ENCODE data around the gene FBXO17.

The FBXO17 gene

DNA sequence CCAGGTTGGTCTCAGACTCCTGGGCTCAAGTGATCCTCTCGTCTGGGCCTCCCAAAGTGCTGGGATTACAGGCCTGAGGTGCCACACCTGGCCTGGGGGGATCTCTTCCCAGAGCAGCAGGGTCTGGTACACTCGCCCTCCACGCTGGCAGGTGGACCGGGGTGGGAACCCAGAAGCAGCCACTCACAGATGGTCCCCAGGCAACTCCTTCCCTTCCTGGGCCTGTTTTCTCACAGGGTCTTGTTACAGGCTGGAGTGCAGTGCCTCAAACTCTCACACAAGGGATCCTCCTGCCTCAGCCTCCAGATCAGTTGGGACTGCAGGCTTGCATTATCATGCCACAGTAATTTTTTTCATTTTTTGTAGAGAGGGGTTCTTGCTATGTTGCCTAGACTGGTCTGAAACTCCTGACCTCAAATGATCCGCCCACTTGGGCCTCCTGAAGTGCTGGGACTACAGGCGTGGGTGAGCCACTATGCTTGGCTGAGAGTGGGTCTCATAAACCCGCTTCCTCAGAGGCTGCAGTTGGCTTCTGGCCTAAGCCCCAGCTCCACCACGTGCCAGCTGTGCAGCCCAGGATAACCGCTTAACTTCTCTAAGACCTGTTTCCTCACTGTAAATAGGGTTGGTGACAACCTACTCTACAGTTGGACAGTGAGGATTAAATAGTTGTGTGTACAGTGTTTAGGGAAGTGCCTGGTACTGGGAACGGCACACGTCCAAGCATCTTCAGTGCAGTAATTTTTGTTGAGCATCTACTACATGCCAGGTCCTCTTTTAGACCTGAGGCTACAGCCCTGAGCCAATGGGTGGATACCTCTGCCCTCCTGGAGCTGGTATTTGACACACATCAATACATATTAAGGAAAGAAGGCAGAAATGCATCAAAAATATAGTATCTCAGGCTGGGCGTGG is 62.7 kb downstream of the FBXO17 start:
- DNase-seq = no peak

DNA sequence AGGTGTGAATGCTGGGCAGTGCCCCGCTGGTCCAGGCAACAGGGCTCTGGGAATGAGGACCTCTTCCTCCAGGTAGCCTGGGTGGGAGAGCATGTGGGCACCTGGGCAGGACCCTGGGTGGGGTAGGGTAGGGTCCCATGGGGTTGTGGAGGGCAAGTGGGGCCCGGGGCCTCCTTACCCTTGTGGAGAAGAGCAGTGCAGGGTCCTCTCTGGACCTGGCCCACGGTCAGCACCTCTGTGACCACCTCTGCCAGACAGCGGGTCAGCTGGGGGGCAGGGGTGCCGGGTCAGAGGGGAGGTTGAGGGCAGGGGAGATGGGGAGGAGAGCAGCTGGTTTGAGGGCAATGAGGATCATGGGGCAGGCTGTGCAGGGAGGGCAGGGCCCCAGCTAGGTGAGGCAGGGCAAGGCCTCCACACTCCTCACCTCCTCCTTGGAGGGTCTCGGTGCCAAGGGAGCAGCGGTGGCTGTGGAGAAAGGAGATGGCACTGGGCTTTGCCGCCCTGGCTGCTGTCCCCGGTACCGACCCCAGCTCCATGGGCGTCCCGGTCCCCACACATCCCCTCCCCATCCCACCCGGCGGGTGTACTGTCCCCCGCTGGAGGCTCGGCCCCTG is 64.0 kb downstream of the FBXO17 start:
- no peak for DNase-seq

DNA sequence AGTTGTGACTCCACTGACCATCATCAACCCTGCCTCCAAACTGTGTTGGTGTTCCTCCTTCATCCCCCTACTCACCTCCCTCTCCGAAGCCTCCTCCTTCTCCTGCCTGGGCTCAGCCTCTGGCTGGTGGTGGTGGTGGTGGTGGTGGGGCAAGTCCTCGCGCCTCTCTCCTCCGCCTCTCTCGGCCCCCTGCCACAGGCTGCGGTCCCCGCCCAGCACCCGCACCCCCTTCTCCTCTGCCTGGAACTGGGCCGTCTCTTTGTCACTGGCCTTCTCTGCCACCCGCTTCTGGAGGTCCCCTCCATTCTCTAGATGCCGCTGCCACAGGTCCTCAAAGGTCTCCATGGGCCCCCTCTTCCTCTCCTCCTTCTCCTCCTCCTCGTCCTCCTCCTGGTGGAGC is 65.1 kb downstream of the FBXO17 start:
- no peak for DNase-seq

GRCh38 chr19:38908911-38909310 is 66.6 kb downstream of the FBXO17 start:
- DNase-seq = no peak

GRCh38 chr19:38907670-38908069 is 67.9 kb downstream of the FBXO17 start:
- DNase-seq = no peak

DNA sequence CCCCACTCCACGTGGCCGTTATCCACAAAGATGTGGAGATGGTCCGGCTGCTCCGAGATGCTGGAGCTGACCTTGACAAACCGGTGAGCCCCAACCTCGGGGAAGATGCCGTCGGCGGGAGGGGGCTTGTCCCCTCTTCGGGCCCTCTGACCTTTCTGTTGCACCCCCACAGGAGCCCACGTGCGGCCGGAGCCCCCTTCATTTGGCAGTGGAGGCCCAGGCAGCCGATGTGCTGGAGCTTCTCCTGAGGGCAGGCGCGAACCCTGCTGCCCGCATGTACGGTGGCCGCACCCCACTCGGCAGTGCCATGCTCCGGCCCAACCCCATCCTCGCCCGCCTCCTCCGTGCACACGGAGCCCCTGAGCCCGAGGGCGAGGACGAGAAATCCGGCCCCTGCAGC is 68.3 kb downstream of the FBXO17 start:
- no peak for DNase-seq

DNA sequence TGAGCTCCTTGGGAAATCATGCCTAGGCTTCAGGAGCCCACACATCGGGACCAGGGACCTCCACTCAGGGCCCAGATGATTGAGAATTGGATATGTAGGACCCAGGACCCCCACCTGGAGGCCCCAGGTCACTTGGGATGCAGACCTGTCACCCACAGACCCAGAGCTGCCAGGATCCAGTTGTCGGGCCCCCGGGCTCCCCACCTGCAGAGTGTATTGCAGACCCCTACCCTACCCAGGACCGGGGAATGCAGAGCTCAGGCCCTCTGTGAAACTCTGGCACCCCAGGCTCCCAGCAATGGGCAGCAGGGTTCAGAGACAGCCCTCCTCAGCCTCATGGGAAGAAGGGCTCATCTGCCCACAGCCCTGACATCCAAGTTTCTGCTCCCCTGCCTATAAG is 69.9 kb downstream of the FBXO17 start:
- DNase-seq = no peak

- no peak for DNase-seq
These were observed 70.7 kb downstream of the FBXO17 start for GRCh38 chr19:38904581-38905539.

DNA sequence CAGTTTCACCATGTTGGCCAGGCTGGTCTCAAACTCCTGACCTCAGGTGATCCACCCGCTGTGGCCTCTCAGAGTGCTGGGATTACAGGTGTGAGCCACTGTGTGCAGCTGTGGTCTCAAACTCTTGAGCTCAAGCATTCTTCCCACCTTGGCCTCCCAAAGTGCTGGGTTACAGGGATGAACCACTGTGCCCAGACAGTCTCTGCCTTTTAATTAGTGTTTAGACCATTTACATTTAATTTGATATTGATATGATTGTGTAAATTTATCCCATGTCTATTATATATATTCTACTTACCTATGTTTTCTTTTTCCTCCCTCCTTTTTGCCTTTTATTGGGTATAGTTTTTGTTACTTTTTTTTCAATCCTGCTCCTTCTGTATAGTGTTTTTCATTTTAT is 73.9 kb downstream of the FBXO17 start:
- no peak for DNase-seq

DNA sequence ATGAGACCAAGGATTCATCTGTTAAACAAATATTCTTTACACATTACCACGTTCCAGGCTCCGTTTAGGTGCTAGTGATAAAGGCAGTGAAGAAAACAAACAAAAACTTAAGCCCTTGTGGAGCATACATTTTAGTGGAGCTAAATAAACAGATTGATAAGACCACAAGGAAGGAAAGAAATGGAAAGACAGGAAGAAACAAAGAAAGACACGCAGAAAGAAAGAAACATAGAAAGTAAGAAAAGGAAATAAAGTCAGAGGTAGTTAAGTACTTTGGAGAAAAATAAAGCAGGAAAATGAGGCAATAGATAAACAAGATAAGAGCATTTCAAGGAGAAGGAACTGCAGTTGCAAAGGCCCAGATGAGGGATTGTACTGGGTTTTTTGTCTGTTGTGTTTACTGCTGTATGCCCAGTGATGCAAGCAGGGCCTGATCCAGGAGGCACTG is 74.8 kb downstream of the FBXO17 start:
- DNase-seq = no peak

DNA sequence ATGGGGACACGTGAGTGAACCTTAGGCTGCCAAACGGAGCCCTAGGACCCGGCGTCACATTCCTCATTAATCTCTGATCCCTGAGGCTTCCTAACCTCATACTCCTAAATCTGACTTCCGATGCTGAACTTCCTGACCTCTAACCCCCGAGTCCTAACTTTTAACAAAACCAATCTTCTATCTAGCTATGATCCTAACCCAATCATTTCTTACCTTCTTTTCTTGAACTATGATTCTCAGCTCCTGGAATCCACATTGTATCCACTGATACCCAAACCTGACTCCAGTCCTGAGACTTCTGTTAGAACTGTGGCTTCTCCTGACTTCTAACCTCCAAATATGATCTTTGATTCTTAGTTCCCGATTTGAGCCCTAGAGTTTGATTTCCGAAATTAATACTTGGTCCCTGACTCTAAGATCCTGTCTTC is 75.3 kb downstream of the FBXO17 start:
- no peak for DNase-seq

DNA sequence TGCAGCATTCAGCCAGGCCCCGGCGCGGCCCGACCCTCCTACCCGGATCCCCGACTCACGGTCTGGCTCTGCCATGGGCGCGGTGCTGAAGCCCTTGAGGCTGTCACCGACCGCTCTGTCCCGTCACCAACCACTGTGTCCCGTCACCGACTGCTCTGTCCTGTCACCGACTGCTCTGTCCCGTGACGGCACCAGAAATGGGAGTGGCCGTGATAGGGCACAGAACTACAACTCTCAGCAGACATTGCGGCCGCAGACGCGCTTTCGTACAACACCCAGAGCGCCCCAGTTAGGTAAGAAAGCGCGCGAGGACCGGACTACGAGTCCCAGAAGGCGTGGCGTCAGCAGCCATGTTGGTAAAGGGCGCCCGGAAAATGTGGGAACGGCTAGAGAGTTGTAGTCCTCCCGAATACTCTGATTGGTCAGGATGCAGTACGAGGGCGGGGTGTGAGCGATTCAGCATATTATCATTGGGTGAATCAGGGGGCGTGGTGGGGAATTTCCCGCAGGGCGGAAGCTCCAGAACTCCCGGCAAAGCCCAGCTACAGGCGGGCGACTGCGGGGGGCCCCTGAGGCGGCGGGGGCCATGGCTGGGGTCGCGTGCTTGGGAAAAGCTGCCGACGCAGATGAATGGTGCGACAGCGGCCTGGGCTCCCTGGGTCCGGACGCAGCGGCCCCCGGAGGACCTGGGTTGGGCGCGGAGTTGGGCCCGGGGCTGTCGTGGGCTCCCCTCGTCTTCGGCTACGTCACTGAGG is 75.9 kb downstream of the FBXO17 start, which contains the start of the genes NFKBIB and SIRT2:
Gene NFKBIB, plus strand, starts transcription at position 523 of the 755 bp plus-strand sequence. Its CDS starts 64 bp downstream, at position 587.
Gene SIRT2, minus strand, starts transcription at position 172 of the 755 bp plus-strand sequence. Its CDS starts 97 bp downstream, at position 75.
- peak; percentile 98 for DNase-seq

DNA sequence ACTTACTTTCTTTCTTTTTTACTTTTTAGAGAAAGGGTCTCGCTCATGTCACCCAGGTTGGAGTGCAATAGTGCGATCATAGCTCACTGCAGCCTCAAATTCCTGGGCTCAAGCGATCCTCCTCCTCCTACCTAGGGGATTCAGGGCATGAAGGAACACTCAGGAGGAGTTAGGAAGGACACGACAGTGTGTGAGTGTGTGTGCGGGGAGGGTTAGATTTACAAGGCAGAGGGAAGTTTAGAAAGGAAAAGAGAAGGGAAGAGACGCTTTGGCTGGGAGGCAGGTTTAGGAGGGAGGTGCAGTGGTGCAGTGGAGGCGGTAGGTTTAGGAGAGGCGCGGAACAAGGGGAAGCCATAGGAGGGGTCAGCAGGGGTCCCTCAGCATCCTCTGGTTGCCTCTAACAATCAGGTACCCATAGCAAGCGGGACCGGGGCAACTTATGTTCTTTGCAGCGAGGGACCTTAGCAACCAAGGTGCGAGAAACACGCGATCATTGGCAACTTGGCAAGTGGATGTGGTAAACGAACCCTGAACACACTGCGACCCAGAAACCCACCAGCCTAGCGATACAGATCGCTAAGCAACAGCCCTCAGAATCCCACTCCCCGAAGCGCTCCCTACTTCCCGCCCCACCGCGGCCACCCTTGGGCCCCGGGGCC is 76.6 kb downstream of the FBXO17 start:
- no peak for DNase-seq

GRCh38 chr19:38894968-38895367 is 80.6 kb downstream of the FBXO17 start:
- no peak for DNase-seq

DNA sequence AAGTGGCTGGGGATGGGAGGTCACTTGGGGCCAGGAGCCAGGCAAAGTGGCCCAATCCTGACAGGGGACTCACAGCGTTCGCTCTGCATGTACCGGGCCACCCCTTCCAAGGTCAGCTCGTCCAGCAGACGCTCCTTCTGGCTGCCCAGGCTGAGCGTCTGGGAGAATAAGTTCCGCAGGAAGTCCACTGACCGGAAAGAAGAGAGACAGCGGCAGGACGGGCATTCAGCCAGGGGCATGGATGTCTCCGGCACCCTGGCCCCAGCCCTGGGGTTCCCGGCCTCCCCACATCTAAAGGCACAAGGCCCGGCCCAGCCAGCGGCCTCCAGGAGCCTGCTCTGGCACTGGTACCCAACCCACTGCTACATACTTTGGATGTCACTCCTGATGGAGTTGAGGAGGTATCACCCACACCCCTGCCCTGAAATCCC is 82.2 kb downstream of the FBXO17 start:
- no peak for DNase-seq

DNA sequence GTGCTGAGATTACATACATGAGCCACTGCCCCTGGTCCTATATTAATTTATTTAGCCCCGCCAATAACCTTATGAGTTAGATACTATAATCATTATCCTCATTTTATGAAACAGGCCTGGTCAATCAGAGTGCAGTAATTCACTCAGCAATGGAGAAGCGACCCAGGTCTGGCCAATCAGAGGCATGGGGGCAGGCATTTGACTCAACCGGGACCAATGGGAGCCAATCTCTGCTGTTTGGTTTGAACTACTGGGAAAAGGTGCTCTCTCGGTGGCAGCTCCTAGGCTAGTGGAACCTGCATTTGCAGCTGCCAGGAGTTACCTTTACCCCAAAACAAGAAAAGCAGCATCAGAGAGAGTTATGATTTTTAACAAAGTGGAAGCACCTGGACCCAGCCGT is 82.7 kb downstream of the FBXO17 start:
- DNase-seq = no peak

- DNase-seq = no peak
These were observed 83.8 kb downstream of the FBXO17 start for GRCh38 chr19:38891771-38892170.
